Measurements from ENCODE around the gene PRDM11. TPM values are rescaled to one million over a fixed set of nuclear protein-coding genes. Genes with fewer than 3 reads are reported as not detected.

PRDM11 gene
- total RNA-seq, 2 donors from 2014 or later = 4.4 to 7.9 TPM

GRCh38 chr11:45156201-45156600 lies 9.8 kb downstream of the PRDM11 start:
- intact Hi-C loops (cut with DNase I) = no loop called here
- Histone ChIP-seq H3K27me3 (no peaks in the 10 kb centered on the region), H3K36me3 (replicated peaks in 1 of 2; ENCODE audit: insufficient read depth in 1 of 2, low read depth in 2 of 2) (no peaks in the 10 kb centered on the region), H3K27ac (no peak overlapping the region), H3K4me3 (no peak overlapping the region), H3K4me1 (peaks cover 23% of the 10 kb centered on the region), H3K9me3 (no peaks in the 10 kb centered on the region)
- no peak for ATAC-seq
- 91 to 99% methylated on average over 6 of the region's 6 CpGs for WGBS, 2 donors
- TF ChIP-seq POLR2A (IDR thresholded peaks at IDR 0.05) (no peak), CTCF (IDR thresholded peaks at IDR 0.05) (no peak)
- DNase-seq = no peak

- Histone ChIP-seq H3K27ac (no peak overlapping the region), H3K9me3 (no peaks in the 10 kb centered on the region), H3K4me1 (peaks cover 28% of the 10 kb centered on the region), H3K36me3 (replicated peaks in 1 of 2; ENCODE audit: insufficient read depth in 1 of 2, low read depth in 2 of 2) (no peaks in the 10 kb centered on the region), H3K4me3 (no peak overlapping the region), H3K27me3 (no peaks in the 10 kb centered on the region)
- 88% methylated on average over 9 of the region's 9 CpGs for WGBS, 2 donors
- no peak for ATAC-seq
- no peak for DNase-seq
- intact Hi-C loops (cut with DNase I) = no loop called here
- TF ChIP-seq CTCF (IDR thresholded peaks at IDR 0.05) (no peak), POLR2A (IDR thresholded peaks at IDR 0.05) (no peak)
Measured at GRCh38 chr11:45156741-45157140, 10.3 kb downstream of the PRDM11 start.

GRCh38 chr11:45157247-45158209 lies 11.1 kb downstream of the PRDM11 start:
- no peaks in the 10 kb centered on the region for H3K27me3 ChIP-seq
- H3K4me1 ChIP-seq = peaks cover 36% of the 10 kb centered on the region
- H3K36me3 ChIP-seq (replicated peaks in 1 of 2; ENCODE audit: insufficient read depth in 1 of 2, low read depth in 2 of 2) = no peaks in the 10 kb centered on the region
- no peak overlapping the region for H3K4me3 ChIP-seq
- 79% methylated on average over 18 to 20 of the region's 20 CpGs for WGBS, 2 donors
- no peak for TF ChIP-seq CTCF (IDR thresholded peaks at IDR 0.05)
- TF ChIP-seq POLR2A (IDR thresholded peaks at IDR 0.05) = no peak
- no peaks in the 10 kb centered on the region for H3K9me3 ChIP-seq
- DNase-seq (no peak), ATAC-seq (no peak)
- no peak overlapping the region for H3K27ac ChIP-seq
- intact Hi-C loops (cut with DNase I) = no loop called here

GRCh38 chr11:45158210-45158731 lies 11.8 kb downstream of the PRDM11 start:
- Histone ChIP-seq H3K27ac (no peak overlapping the region), H3K27me3 (no peaks in the 10 kb centered on the region), H3K36me3 (replicated peaks in 1 of 2; ENCODE audit: insufficient read depth in 1 of 2, low read depth in 2 of 2) (no peaks in the 10 kb centered on the region), H3K4me1 (peaks cover 40% of the 10 kb centered on the region), H3K4me3 (no peak overlapping the region), H3K9me3 (no peaks in the 10 kb centered on the region)
- intact Hi-C loops (cut with DNase I) = no loop called here
- WGBS, 2 donors = 54 to 63% methylated on average over 3 to 8 of the region's 8 CpGs
- DNase-seq (peak in 1 of 4 donors; percentile 4), ATAC-seq (no peak)
- no peak for TF ChIP-seq CTCF (IDR thresholded peaks at IDR 0.05)
- TF ChIP-seq POLR2A (IDR thresholded peaks at IDR 0.05) = no peak

Data from body of pancreas (tissue), 4 donors.